Measurements from ENCODE around the gene ILDR2.

ILDR2 gene

DNA sequence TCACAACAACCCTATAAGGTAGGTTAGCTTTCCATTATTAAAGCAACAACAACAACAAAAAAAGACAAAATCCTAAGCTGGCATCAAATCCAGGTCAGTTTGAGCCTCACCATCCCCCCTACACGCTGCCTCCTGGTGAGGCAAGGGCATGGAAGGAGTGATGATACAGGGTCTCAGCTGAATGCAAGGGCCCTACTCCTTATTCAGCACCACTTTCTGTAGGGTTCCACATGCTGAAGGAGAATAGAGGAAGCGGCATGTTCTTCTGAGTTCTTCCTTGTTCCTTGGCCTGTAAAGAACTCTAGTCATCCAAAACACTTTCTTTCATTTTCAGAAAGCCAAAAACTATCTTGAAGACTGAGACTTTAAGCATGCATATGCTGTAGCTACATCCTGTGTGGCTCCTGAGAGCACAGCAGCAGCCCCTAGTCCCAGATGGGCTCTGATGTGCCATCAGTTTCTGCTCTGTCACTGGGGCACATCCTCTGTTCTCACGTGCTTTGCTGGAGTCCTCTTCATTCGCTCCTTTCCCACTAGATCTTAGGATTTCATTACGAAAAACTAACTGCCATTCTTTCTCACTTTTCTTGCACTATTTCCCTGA is 6.2 kb downstream of the ILDR2 start:
- no peak for DNase-seq (ENCODE audit: low spot score)

DNA sequence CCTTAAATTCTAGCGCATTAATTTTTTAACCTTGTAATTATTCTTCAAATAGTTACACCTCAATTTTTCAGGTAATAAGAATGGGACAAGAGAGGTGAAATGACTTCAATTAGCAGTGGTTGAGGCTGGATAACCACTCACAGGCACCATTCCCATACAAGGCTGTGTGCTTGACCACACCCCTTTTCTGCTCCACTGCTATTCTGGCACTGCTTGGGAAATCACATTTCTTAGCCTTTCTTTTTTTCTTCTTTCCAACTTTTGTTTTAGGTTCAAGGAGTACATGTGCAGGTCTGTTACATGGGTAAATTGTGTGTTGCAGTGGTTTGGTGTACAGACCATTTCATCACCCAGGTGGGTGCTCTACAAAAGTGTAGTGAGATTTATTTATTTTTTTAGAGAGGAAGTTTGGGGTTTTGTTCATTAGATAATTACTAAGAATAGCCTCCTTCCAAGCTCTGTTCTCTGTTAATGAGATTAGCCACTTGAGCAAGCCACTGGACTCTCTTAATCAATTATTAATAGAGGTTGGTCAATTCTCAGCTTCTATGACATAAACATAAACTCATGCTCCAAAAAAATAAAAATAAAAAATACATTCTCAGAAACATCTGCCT is 14.4 kb downstream of the ILDR2 start:
- no peak for DNase-seq (ENCODE audit: low spot score)

GRCh38 chr1:166956872-166957271 is 18.5 kb downstream of the ILDR2 start:
- no peak for DNase-seq (ENCODE audit: low spot score)

DNA sequence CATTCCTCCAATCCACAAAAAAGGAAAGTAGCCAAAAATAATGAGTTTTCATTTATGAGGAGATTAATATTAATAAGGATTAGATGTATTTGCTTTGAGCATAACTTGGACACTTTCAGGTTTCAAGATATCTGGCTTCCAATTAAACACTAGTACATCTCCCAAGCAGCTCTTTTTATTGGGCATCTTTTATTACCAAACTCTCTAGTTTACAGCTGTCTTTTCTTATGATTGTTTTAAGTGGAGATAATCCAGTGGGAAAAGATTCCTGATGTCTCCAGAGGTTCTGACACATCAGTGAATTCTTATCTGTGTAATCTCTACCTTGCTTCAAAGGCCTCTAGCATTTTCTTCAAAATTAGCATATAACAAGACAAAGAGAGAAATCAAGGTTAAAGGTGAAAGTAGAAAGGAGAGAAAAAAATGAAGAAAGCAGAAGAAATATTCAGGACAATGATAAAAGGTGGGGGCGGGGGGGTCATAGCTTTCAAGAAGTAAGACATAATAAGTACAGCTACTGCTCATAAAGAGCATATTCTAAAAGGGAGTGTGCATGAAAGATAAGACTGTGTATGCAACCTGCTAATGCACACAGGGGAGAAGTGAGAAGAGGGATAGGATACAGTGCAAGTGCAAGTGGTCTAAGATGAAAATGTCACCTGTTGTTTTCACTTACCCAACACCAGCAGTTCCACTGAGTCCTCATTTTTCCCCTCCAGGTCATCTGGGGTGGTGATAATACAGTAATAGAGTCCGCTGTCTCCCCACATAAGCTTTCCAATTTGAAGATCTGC is 19.1 kb downstream of the ILDR2 start:
- DNase-seq (ENCODE audit: low spot score) = no peak

DNA sequence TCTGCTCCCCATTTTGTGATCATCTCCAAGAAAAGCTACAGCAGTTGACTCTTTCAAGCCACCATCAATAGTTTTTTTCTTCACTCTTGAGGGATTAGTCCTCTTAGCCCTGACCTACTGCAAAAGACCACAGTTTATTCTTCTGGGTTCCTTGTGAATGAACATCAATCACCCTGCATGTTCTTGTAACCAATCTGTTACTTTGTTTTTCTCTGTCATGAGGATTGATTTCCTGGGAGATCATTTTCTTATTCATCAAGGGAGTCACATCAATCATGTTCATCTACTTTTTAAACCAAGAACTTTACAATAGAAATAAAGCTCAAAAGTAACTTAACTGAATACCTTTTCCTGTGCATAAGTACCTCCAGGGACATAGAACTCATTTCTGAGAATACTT is 21.8 kb downstream of the ILDR2 start:
- DNase-seq (ENCODE audit: low spot score) = no peak

DNA sequence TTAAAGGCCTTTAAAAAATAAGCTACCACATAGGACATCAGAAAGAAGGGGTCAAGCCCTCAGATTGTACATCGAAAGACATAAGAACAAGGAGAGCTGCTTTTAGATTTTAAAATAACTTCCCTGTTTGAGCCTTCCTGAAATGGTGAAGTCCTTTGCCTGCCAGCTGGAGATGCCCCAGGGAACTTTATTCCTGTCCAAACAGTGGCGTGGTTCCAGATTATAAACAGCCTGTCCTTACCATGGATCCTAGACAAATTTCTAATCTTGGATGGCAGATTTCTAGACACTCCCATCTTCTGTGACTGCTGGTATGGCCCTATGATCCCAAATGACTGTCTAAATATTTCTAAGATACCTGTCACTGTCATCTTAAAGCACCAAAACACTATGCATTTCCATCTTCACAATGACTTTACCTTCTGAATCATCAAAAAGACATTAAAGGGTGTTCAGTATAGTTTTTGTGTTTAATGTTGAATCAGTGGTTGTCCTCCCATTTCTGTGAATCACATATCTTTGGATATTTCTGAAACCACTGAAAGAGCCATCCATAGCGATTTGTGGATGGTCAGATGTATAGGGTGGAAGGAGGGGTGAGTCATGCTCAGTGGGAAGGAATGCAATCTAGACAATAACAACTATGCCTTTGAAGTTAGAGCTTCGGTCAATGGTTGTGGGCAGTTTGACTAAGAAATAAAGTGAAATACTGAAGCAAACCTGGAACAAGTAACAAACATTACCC is 23.2 kb downstream of the ILDR2 start:
- DNase-seq (ENCODE audit: low spot score) = no peak

GRCh38 chr1:166951050-166951449 is 24.3 kb downstream of the ILDR2 start:
- DNase-seq (ENCODE audit: low spot score) = no peak

- DNase-seq (ENCODE audit: low spot score) = no peak
Measured at GRCh38 chr1:166950156-166950555, 25.2 kb downstream of the ILDR2 start.

DNA sequence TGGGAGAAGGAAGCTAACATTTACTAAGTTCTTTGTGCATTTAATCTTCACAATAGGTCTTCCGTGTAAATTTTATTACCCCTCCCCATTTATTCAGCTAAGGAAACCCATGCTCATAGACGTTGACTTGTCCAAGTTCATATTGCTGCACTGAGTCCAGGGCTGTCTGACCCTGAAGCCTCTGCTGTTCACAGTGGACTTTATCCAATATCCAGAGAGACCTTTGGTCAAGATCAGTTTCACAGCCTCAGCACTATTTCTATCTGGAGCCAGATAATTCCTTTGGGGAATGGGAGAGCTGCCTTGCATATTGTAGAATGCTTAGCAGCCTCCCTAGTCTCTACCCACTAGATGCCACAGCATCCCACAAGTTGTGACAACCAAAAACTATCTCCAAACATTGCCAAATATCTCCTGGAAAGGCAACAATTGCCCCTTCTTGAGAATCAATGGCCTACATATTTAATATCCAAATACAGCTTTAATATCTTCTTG is 26.4 kb downstream of the ILDR2 start:
- DNase-seq (ENCODE audit: low spot score) = no peak

DNA sequence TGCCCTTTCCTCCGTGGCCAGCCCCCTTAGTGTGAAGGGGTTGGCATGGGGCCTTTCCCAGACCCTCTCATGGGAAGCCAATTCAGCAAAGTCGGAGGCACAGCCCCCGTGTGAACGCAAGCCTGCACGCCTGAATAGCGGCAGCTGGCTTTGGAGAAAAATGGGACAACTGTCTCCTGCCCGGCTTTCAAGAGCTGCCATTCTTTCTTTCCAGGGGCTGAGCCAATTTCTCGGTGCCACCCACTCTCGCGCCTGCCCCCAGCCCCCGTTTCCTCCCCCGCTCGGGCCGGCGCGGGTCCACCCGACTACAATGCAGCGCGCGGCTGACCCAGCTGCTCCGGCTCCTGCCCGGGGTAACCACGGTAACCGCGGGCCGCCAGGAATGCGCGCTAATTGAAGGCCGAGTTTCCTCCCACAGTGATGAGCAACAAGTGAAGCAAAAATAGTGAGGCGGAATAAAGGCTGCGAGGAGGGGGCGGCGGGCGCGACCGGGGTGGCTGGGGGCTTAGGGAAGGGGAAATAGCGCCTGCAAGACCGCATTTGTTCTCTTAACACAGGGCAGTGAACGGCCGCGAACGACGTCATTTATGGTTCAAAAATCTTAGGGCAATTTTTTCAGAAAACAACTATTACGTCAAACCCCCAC is 27.8 kb downstream of the ILDR2 start:
- peak; percentile 24 for DNase-seq (ENCODE audit: low spot score)

DNA sequence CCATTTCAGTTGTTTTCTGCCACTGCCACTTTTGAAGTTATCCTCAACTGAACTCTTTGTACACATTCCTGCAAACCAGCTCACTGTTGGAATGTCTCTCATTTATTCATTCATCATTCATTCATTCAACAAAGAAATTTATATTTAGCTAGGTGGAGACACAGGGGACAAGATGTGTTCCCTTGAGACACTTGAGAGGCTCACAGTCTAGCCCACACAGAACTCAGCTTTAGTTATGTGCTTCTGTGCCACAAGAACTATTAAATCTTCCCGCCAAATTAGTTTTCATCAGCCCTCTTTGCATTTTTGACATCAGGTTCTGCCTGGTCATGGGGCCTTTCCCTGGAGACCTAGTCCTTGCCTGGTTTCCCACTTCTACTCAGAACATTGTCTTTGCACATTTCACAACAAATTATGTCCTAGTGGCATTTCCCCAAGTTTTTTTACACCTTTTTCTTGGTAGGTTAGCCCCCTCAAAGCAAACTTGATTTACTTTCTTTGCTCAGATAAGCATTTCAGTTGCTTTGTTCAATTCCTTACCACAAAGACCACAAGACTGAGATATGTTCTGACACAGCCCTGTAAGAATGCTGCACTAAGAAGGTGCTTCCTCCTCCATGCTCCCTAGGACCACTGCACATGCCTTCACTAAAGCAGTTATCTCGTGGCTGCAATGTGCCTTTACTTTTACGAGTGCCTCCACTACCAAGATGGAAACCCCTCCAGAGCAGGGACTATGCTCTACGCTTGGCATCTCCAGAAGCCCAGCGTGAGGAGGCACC is 31.0 kb downstream of the ILDR2 start:
- DNase-seq (ENCODE audit: low spot score) = no peak

DNA sequence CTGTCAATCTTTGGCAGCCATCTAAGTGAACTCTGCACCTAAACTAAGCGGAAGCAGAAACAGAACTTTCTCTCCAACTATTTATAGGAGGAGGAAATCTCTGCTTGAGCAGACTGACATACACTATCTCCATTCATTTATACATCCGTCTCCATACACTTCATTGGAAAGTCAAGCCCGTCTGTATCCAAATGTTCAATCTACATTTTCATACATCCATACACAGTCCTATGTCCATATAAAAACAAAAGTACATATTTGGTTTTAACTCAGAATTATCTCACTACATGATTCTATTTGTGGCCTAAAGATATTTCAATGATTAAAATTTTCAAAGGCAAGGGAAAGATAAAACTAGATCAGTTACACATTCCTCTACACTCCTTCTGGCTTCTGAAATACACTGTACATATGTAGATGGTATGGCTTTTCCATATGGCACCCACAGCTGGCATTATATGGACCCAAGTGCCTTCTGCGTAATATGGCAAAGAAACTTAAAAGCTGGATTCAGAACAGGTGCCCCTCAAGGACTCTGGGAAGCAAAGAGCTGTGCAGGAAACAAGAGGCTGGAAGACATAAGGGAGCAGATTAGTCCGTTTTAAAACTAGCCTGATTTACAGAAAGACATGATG is 35.5 kb downstream of the ILDR2 start:
- DNase-seq (ENCODE audit: low spot score) = no peak

- no peak for DNase-seq (ENCODE audit: low spot score)
Measured at GRCh38 chr1:166937962-166938361, 37.4 kb downstream of the ILDR2 start.

DNA sequence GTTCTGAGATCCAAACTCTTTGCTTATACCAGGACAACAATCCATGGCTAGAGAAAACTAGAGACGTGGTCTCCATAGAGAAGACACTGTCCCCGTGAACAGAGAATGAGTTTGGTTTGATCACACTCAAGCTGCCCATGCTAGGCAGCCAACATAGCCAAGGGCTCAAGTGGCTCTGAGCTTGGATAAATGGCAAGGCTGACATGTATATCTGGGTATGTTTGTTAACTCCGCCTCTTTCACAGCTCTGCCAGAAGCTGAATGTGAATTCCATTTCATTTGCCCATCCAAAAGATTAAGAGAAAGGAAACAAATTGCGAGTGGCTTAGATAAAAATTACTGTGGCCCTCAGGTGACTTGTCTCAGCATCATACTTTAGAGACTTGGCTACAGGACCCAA is 38.0 kb downstream of the ILDR2 start:
- DNase-seq (ENCODE audit: low spot score) = no peak

DNA sequence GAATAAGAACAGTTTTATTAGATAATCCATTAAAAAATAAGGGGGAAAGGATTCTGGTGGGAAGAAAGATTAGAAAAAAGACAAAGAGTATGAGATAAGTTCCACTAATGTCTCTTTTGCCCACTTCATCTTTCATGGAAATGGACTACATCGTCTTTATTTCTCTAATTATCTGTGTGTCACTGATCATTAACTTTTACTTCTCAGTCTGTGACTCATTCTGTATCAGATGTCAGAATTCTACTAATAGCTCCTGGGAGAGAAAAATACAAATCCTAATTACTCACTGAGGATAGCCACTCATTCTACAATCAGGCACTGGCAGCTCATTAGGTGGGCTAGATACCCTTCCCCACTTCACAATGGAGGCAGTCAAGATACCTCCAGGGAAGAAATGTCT is 41.7 kb downstream of the ILDR2 start:
- DNase-seq (ENCODE audit: low spot score) = no peak

GRCh38 chr1:166933140-166933539 is 42.2 kb downstream of the ILDR2 start:
- DNase-seq (ENCODE audit: low spot score) = no peak

DNA sequence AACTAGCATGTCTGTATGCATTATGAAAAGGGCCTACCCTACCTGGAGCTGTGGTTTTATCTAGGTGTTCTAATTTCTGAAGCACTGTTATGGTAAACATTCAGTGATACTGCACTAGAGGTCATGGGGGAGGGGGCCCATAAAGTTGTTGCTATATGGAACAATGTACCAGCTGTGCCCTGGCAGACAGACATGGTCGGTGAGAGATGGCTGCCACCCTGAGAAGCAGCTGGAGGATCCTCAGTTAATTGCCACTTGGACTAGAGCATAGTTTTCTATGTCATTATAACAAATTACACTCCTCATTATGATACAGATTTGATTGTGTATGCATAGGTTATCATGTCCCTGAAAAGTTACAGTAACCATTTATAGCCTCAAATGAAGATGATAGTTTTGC is 45.4 kb downstream of the ILDR2 start:
- no peak for DNase-seq (ENCODE audit: low spot score)

DNA sequence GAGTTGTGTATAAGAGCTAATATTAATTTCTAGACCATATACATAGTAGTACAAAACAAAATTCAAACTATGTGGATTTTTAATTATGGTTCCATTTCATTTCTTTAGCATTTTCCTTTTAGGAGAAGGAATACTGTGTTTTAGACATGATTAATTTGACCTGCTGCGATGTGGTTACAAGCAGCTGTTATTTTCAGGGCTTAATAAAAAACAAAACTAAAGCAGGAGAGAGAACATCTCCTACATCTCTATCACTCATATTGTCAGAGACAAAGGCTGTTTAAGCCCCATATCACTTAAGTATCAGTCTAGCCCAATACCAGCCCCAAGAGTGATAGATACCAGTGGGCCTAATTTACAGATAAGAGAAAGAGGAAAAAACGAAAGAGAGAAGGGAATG is 47.6 kb downstream of the ILDR2 start:
- no peak for DNase-seq (ENCODE audit: low spot score)

- DNase-seq (ENCODE audit: low spot score) = no peak
Measured at GRCh38 chr1:166925810-166926478, 49.4 kb downstream of the ILDR2 start.
